PC-3 (cell line): ENCODE measurements around the gene C10orf120.

Source experiments
- CTCF ChIP-seq: fragments of 300-600 bp; sonication (generic); conservative IDR thresholded peaks from 2 replicates; pipeline ENCODE4 v1.5.1; 2017; ENCODE audit warnings: antibody characterized with exemption, low read depth, mild to moderate bottlenecking, low read length
- EZH2 ChIP-seq: fragments of 300-600 bp; sonication (generic); IDR thresholded peaks from one replicate; pipeline ENCODE4 v1.6.1; 2017; ENCODE audit warnings: antibody characterized with exemption, mild to moderate bottlenecking, low read length; ENCODE audit not compliant: unreplicated experiment
- EZH2phosphoT487 ChIP-seq: fragments of 300-600 bp; sonication (generic); IDR thresholded peaks from 2 replicates; pipeline ENCODE4 v1.6.1; 2018; ENCODE audit warnings: mild to moderate bottlenecking, antibody characterized with exemption, low read length, borderline replicate concordance

GRCh38 chr10:122746408-122746807, 46.8 kb upstream of the C10orf120 start:
- no peak for TF ChIP-seq CTCF
- no peak for TF ChIP-seq EZH2
- TF ChIP-seq EZH2phosphoT487: no peak
